Breast epithelium (tissue), 3 donors: ENCODE data around the gene NDUFAB1.
"Not testable (repeated sequence)": the region's sequence is repeated elsewhere in the genome, so short reads cannot be mapped to it uniquely, and the experiment has no call there.

ENCODE experiments used
- POLR2A ChIP-seq: fragments of 450-650 bp; IDR thresholded peaks from one replicate; pipeline ENCODE4 v1.6.1; 2016; ENCODE audit warnings: antibody characterized with exemption, mild to moderate bottlenecking, moderate library complexity
- POLR2AphosphoS5 ChIP-seq, 3 donors: sonication (generic); formaldehyde crosslinking; IDR thresholded peaks; one replicate each; pipeline ENCODE4 v1.6.1; 2017; ENCODE audit warnings: antibody characterized with exemption in 3 of 3
- TF ChIP-seq, protein P1 (sequence below), 3 donors: fragments of 450-650 bp; IDR thresholded peaks; one replicate each; pipeline ENCODE4 v1.5.1; 2016 to 2017; ENCODE audit warnings: antibody characterized with exemption in 3 of 3, mild to moderate bottlenecking in 3 of 3, moderate library complexity in 3 of 3

DNA sequence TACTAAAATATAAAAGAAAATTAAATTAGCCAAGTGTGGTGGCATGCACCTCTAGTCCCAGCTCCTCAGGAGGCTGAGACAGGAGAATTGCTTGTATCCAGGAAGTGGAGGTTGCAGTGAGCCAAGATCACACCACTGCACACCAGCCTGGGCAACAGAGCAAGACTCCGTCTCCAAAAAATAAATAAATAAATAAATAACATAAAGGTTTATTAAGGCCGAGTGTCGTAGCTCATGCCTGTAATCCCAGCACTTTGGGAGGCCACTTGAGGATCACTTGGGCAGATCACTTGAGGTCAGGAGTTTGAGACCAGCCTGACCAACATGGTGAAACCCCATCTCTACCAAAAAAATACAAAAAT, 55.3 kb downstream of the NDUFAB1 start:
- TF ChIP-seq, protein P1, sequence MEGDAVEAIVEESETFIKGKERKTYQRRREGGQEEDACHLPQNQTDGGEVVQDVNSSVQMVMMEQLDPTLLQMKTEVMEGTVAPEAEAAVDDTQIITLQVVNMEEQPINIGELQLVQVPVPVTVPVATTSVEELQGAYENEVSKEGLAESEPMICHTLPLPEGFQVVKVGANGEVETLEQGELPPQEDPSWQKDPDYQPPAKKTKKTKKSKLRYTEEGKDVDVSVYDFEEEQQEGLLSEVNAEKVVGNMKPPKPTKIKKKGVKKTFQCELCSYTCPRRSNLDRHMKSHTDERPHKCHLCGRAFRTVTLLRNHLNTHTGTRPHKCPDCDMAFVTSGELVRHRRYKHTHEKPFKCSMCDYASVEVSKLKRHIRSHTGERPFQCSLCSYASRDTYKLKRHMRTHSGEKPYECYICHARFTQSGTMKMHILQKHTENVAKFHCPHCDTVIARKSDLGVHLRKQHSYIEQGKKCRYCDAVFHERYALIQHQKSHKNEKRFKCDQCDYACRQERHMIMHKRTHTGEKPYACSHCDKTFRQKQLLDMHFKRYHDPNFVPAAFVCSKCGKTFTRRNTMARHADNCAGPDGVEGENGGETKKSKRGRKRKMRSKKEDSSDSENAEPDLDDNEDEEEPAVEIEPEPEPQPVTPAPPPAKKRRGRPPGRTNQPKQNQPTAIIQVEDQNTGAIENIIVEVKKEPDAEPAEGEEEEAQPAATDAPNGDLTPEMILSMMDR (IDR thresholded peaks at IDR 0.05): not testable (repeated sequence)
- not testable (repeated sequence) for TF ChIP-seq POLR2AphosphoS5 (IDR thresholded peaks at IDR 0.05); POLR2A
